Aorta (tissue), 5 donors: ENCODE measurements around the gene SERINC4. TPM values are rescaled to one million over a fixed set of nuclear protein-coding genes. Genes with fewer than 3 reads are reported as not detected.

Experiments
- ATAC-seq: fragments of 200-7000 bp; cut with Tn5 transposase; one replicate; pipeline ENCODE4 v1.9.1; 2022; ENCODE audit warnings: moderate library complexity; ENCODE audit not compliant: low FRiP score
- DNase-seq, 2 donors: peaks; one replicate each; pipeline ENCODE4 v3.0.0-alpha.2; 2020
- H3K27ac ChIP-seq, 2 donors: one replicate each; pipeline ENCODE4 v1.5.1; 2013; ENCODE audit warnings: low read length in 2 of 2, mild to moderate bottlenecking in 2 of 2, moderate library complexity in 2 of 2, control low read depth in 1 of 2, inconsistent platforms in 1 of 2, low read depth in 1 of 2
- H3K27me3 ChIP-seq, 2 donors: one replicate each; pipeline ENCODE4 v1.6.1; 2013; ENCODE audit warnings: control low read depth in 1 of 2, low read length in 1 of 2, mild to moderate bottlenecking in 1 of 2, moderate library complexity in 1 of 2; ENCODE audit not compliant: insufficient read depth in 2 of 2, control insufficient read depth in 1 of 2
- H3K36me3 ChIP-seq, 2 donors: one replicate each; pipeline ENCODE4 v1.6.1; 2013; ENCODE audit warnings: control low read depth in 1 of 2, low read length in 1 of 2, mild to moderate bottlenecking in 1 of 2; ENCODE audit not compliant: insufficient read depth in 2 of 2, control insufficient read depth in 1 of 2
- H3K4me1 ChIP-seq, 2 donors: one replicate each; pipeline ENCODE4 v1.6.1; 2013; ENCODE audit warnings: low read length in 2 of 2, control low read depth in 1 of 2, mild to moderate bottlenecking in 1 of 2, moderate library complexity in 1 of 2; ENCODE audit not compliant: insufficient read depth in 2 of 2, control insufficient read depth in 1 of 2
- H3K4me3 ChIP-seq, 2 donors: one replicate each; pipeline ENCODE4 v1.5.1; 2013; ENCODE audit warnings: low read length in 2 of 2, control low read depth in 1 of 2, mild to moderate bottlenecking in 1 of 2
- H3K9me3 ChIP-seq: one replicate; pipeline ENCODE4 v1.6.1; 2013; ENCODE audit warnings: mild to moderate bottlenecking, low read length; ENCODE audit not compliant: control insufficient read depth
- WGBS, 2 donors: extraction: QIAGEN DNeasy Blood & Tissue Kit; methylation state at CpG; one replicate each; pipeline ENCODE4 v1.1.7; 2013; 5-methylcytosine and 5-hydroxymethylcytosine counted together
- intact Hi-C, 2 donors: fragments of 100-400 bp; cut with DNase I; formaldehyde crosslinking; loops; one replicate each; pipeline versions ENCODE4 v1.14.2 to v1.15.0; 2022
- polyA plus RNA-seq, 2 donors: library from polyadenylated mRNA; stranded (reverse); fragments of 200-250 nt; gene quantifications; one replicate each; pipeline ENCODE4 v1.2.3, GENCODE V29; 2013
- total RNA-seq, 2 donors: library from RNA; stranded (reverse); fragmentation: NEBNext Ultra II Directional; extraction: Animal tissue kit (Norgen Biotek cat#: 25700); gene quantifications; one replicate each; pipeline ENCODE4 v1.2.1, GENCODE V29; 2021
- donor health status: healthy with polysubstance abuse.
- donor health status: Bipolar disorder and iron deficiency.
- donor health status: DM: no; HTN: no; CAD: no.
- donor health status: DM: no; HTN: no; CAD: no.
- donor health status: DM: yes; HTN: yes; CAD: no.

SERINC4 gene
- total and polyA plus RNA-seq, 4 donors = 0.43 to 0.88 TPM; not detected in 2

DNA sequence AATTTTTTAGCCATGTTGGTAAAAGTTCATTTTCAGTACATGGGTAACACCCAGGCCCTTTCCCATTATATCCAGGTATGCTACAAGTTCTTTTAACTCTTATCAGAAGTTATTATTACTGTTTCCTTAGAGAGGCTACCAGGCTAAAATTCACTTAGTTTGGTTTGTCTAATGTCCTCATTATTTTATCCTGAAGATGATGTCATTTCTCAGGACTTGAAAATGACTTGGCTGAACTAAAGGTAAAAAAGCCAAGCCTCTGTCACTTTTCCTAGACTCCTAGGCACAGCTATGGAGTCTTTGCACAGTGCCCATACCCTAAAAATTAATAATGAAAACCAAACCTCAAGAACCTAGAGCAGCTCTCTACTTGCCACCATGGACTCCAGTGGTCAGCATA is 27.4 kb downstream of the SERINC4 start:
- intact Hi-C loops = no loop called here
- no peak overlapping the region for H3K27ac ChIP-seq
- H3K9me3 ChIP-seq = no peaks in the 10 kb centered on the region
- H3K27me3 ChIP-seq = no peaks in the 10 kb centered on the region
- H3K36me3 ChIP-seq = peaks cover 5 to 8% of the 10 kb centered on the region in 2 donors
- DNase-seq (no peak), ATAC-seq (no peak)
- H3K4me1 ChIP-seq = peaks cover 0 to 1% of the 10 kb centered on the region in 2 donors
- H3K4me3 ChIP-seq = no peak overlapping the region

DNA sequence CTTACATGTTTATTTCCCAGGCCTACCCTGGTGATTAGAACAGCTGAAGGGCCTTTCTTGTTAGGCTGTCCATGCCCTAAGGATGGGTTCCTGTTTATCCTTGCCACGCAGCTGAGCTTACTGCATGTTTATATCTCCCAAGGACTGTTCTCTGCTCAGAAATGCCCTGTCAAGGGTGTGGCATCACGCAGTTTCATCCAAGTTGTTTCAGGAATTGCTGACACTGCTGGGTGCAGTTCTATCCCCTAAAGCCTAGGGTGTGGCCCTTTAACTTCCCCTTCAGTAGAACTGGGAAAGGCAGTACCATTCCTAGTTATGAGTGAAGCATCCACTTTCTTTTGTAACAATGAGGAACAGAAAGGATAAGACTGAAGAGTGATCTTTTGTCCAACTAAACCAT is 28.2 kb downstream of the SERINC4 start:
- H3K4me3 ChIP-seq = no peak overlapping the region
- H3K4me1 ChIP-seq = peaks cover 0 to 1% of the 10 kb centered on the region in 2 donors
- H3K36me3 ChIP-seq = peaks cover 5 to 8% of the 10 kb centered on the region in 2 donors
- no peaks in the 10 kb centered on the region for H3K27me3 ChIP-seq
- DNase-seq (no peak), ATAC-seq (no peak)
- no peaks in the 10 kb centered on the region for H3K9me3 ChIP-seq
- no peak overlapping the region for H3K27ac ChIP-seq
- intact Hi-C loops = no loop called here
- WGBS, 2 donors = 86 to 91% methylated on average over 2 of the region's 2 CpGs

- ATAC-seq (peak; percentile 76), DNase-seq (peak; percentile 58 to 82)
- intact Hi-C loops = no loop called here
- Histone ChIP-seq H3K4me3 (no peak overlapping the region), H3K9me3 (no peaks in the 10 kb centered on the region), H3K27ac (no peak overlapping the region), H3K4me1 (peaks cover 0 to 1% of the 10 kb centered on the region in 2 donors), H3K36me3 (peaks cover 10 to 13% of the 10 kb centered on the region in 2 donors), H3K27me3 (no peaks in the 10 kb centered on the region)
- WGBS, 2 donors = 66 to 69% methylated on average over 5 of the region's 5 CpGs
These were observed 30.3 kb downstream of the SERINC4 start for GRCh38 chr15:43769584-43770228.

DNA sequence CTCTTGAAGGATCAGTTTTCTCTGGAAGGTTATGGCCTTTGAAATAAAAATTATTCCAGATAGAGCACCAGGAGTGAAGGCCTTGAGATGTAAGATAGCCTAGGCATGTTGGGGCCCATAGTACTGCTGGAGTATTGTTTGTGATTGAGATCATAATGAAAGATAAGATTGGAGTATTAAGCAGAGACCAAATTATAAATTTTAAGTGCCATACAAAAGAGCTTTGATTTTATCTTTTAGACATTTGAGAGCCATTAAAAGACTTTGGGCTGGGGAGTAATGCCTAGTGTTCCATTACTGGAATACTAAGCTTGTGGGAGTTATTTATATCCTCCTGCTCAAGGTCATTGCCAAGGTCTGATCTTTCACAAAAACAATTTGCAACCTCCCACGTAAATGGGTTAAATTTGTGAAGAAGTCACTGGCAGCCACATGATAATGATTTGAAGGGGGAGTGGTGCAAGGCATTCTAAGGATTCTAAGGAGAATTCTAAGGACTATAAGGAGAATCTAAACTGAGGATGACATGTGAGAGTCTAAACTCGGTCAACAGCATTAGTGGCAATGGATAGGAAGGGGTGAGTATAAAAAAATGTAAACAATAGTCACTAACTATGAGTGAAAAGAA is 36.1 kb downstream of the SERINC4 start:
- WGBS, 2 donors = 41 to 43% methylated on average over 2 of the region's 2 CpGs
- Histone ChIP-seq H3K4me1 (peaks cover 1 to 2% of the 10 kb centered on the region in 2 donors), H3K27me3 (no peaks in the 10 kb centered on the region), H3K9me3 (no peaks in the 10 kb centered on the region), H3K4me3 (no peak overlapping the region), H3K36me3 (peaks cover 7 to 11% of the 10 kb centered on the region in 2 donors), H3K27ac (no peak overlapping the region)
- ATAC-seq = no peak
- intact Hi-C loops = no loop called here
- no peak for DNase-seq

- peaks cover 7 to 11% of the 10 kb centered on the region in 2 donors for H3K36me3 ChIP-seq
- no peak for DNase-seq
- no peaks in the 10 kb centered on the region for H3K9me3 ChIP-seq
- WGBS, 2 donors = 70 to 72% methylated on average over 6 of the region's 6 CpGs
- no peaks in the 10 kb centered on the region for H3K27me3 ChIP-seq
- intact Hi-C loops = no loop called here
- H3K4me1 ChIP-seq = peaks cover 0 to 2% of the 10 kb centered on the region in 2 donors
- H3K27ac ChIP-seq = no peak overlapping the region
- no peak overlapping the region for H3K4me3 ChIP-seq
- no peak for ATAC-seq
These were observed 37.2 kb downstream of the SERINC4 start for GRCh38 chr15:43762824-43763223.

GRCh38 chr15:43751885-43752284 is 48.1 kb downstream of the SERINC4 start:
- no peak for ATAC-seq
- intact Hi-C loops = no loop called here
- 74 to 75% methylated on average over 6 of the region's 6 CpGs for WGBS, 2 donors

GRCh38 chr15:43749690-43750345 is 50.2 kb downstream of the SERINC4 start:
- H3K4me1 ChIP-seq = peaks cover 0 to 3% of the 10 kb centered on the region in 2 donors
- ATAC-seq = no peak

More at GRCh38 chr15:43751885-43752284, 48.1 kb downstream of the SERINC4 start:
- Histone ChIP-seq H3K4me3 (no peak overlapping the region), H3K27me3 (no peaks in the 10 kb centered on the region), H3K36me3 (no peaks in the 10 kb centered on the region), H3K27ac (no peak overlapping the region), H3K9me3 (no peaks in the 10 kb centered on the region), H3K4me1 (peaks cover 0 to 3% of the 10 kb centered on the region in 2 donors)
- no peak for DNase-seq

DNA sequence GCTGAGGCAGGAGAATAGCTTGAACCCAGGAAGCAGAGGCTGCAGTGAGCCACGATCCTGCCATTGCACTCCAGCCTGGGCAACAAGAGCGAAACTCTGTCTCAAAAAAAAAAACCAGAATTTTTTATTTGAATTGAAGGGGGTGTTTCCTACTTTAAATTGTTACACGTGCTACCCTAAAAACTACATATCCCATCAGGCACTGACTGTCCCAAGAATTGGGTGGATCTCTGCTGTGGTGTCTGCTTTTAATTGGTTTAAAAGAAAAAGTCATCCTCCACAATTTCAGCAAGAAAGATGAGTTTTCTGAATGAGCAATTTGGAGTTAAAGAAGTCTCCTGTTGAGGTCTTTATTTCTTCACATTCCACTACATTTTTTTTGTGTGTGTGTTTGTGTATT is 51.6 kb downstream of the SERINC4 start:
- intact Hi-C loops = no loop called here
- WGBS, 2 donors = 72 to 73% methylated on average over 3 of the region's 3 CpGs

More at GRCh38 chr15:43749690-43750345, 50.2 kb downstream of the SERINC4 start:
- intact Hi-C loops = no loop called here
- no peak overlapping the region for H3K4me3 ChIP-seq
- no peaks in the 10 kb centered on the region for H3K27me3 ChIP-seq
- 68 to 71% methylated on average over 12 of the region's 12 CpGs for WGBS, 2 donors
- H3K36me3 ChIP-seq = no peaks in the 10 kb centered on the region
- H3K27ac ChIP-seq = no peak overlapping the region
- no peaks in the 10 kb centered on the region for H3K9me3 ChIP-seq
- no peak for DNase-seq

More for the DNA sequence above, 51.6 kb downstream of the SERINC4 start:
- no peak for ATAC-seq
- no peaks in the 10 kb centered on the region for H3K36me3 ChIP-seq
- H3K4me1 ChIP-seq = peaks cover 0 to 3% of the 10 kb centered on the region in 2 donors
- H3K4me3 ChIP-seq = no peak overlapping the region
- DNase-seq = no peak
- no peaks in the 10 kb centered on the region for H3K27me3 ChIP-seq
- H3K27ac ChIP-seq = no peak overlapping the region
- H3K9me3 ChIP-seq = no peaks in the 10 kb centered on the region
